Activated CD4-positive, alpha-beta T cell treated with anti-CD3 and anti-CD28 coated beads, Interleukin-2, amount 50 U/mL, for 24 hours (primary cell): ENCODE results near the gene LPCAT4.
"Not testable (repeated sequence)": the region's sequence is repeated elsewhere in the genome, so short reads cannot be mapped to it uniquely, and the experiment has no call there.

Experiments
- DNase-seq, 2 donors: peaks; one replicate each; pipeline ENCODE4 v3.0.0-alpha.2; 2020; ENCODE audit warnings: low read depth in 1 of 2, low spot score in 1 of 2

Gene LPCAT4, protein sequence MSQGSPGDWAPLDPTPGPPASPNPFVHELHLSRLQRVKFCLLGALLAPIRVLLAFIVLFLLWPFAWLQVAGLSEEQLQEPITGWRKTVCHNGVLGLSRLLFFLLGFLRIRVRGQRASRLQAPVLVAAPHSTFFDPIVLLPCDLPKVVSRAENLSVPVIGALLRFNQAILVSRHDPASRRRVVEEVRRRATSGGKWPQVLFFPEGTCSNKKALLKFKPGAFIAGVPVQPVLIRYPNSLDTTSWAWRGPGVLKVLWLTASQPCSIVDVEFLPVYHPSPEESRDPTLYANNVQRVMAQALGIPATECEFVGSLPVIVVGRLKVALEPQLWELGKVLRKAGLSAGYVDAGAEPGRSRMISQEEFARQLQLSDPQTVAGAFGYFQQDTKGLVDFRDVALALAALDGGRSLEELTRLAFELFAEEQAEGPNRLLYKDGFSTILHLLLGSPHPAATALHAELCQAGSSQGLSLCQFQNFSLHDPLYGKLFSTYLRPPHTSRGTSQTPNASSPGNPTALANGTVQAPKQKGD

GRCh38 chr15:34367101-34368081 lies at the start of gene LPCAT4:
TSS of gene LPCAT4 (minus strand) at chr15:34367196. CDS start at chr15:34367100, 96 bp downstream.
- DNase-seq = peak; percentile 72 to 79

DNA sequence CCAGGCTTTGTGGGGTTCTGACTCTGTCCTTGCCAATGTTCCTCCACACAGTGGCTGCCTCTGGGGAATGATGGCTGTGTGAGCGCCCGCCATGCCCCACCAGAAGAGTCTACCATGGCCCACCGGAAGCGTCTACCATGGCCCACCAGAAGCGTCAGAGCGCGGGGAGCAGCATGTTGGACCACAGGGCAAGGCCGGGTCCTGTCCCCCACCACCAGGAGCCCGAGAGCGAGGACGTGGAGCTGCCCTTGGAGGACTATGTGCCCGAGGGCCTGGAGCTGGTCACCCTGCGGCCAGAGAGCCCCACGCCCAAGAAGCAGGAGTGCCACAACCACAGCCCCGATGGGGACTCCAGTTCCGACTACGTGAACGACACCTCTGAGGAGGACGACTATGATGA lies 42.5 kb upstream of the LPCAT4 start:
- not testable (repeated sequence) for DNase-seq

GRCh38 chr15:34408973-34409372 lies 42.0 kb upstream of the LPCAT4 start:
- DNase-seq = not testable (repeated sequence)

- not testable (repeated sequence) for DNase-seq
These were observed 36.9 kb upstream of the LPCAT4 start for GRCh38 chr15:34403899-34404298.

DNA sequence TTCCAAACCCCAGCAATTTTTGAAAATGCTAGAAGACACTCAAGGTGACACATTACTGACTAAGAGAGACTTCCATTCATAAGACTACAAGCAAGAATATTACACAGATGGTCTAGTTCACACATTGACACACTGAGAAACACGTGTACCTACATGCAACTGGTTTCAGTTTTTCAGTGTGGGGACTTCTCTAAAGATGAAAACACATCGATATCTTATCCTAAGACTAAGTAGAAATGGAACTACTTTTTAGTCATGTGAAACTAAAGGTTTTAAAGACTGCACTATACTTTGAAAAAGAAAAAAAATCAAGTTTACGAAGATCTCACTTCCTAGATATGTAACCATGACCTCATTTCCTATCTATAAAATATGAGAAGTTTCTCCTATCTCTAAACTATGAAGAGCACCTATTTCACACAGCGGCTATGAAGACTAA lies 36.2 kb upstream of the LPCAT4 start:
- DNase-seq = not testable (repeated sequence)

- DNase-seq = not testable (repeated sequence)
These were observed 30.8 kb upstream of the LPCAT4 start for GRCh38 chr15:34397637-34398259.

- DNase-seq = not testable (repeated sequence)
These were observed 26.0 kb upstream of the LPCAT4 start for GRCh38 chr15:34392981-34393380.

DNA sequence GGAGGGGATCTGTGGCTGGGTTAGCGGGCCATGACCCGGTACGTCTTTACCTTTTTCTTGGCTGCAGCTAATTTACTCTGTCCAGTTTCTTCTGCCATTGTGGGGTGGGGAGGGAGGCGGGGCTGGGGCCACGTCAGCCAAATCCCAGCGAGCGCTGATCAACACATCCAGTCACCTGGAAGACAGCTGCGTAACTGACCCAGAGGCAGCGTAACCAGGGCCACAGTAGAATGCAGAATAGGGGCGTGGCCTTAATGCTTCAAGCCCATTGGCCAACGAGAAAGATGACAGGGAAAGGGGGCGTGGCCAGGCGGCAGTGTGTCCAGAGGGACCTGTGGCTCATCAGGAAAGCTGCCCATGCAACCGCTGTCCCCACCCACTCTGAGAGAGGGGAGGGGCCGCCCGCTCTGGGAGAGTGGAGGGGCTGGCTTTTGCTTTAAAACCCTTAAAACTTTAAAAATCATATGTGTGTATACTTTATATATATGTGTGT lies 22.6 kb upstream of the LPCAT4 start:
- not testable (repeated sequence) for DNase-seq

DNA sequence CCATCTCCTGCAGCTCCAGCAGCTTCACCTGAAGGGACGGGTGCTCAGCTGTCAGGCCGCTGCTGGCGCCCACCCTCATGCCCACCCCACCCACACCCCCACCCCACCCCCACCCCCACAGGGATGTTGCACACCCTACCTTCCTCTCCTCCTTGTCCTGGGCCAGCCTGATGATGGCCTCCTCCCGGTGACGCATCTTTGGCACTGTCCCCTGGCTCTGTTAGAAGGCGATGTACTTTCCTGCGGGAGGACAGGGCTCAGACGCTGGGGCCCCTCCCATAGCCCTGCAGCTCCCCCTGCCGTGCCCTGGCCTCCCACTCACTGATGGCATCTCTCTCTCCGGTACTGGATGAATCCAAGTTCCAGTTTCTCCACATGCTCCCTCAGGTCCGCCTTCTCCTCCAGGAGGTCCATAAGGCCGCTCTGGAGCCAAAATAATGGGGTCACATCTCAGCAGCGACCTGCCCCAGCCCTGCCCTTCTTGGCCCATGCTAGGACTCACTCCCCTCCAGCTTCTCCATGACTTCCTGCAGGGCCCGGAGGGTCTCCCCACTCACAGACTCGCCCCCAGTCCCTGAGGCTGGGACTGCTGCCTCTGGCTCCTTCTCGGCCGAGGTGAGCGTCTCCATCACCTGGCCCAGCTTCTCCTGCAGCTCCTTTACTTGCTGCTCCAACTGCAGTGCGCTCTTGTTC lies 15.0 kb upstream of the LPCAT4 start:
- DNase-seq = not testable (repeated sequence)

DNA sequence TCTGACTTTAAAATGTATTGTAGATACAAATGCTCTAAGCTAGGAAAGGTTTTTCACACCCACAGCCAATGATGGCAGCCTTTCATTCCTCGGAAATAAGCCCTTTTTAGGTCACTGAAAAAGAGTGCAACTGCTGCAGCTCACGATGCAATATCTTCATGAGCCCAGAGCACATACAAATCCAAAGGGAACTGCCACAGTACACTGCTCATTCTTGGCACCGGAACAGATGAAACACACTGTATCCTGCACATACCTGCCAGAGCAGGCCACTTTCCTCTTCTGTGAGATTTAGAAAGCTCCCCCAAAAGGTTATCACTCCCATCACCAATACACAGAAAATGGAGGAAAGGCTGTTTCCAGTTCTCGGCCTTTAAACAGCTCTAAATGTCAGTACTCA lies 13.5 kb upstream of the LPCAT4 start:
- DNase-seq = not testable (repeated sequence)

DNA sequence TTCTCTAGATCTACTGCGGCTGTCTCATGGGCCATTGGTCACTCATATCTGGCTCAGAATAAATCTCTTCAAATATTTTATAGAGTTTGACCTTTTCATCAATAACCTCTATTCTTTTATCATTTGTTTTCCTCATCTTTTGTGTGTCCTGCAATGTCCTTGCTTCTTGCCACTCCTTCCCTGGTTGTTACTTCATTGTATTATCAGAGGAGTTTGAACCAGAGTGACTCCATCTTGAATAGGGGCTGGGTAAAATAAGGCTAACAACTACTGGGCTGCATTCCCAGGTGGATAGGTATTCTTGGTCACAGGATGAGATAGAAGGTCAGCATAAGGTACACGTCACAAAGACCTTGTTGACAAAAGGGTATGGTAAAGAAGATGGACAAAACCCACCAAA lies 9.9 kb upstream of the LPCAT4 start:
- DNase-seq = no peak

DNA sequence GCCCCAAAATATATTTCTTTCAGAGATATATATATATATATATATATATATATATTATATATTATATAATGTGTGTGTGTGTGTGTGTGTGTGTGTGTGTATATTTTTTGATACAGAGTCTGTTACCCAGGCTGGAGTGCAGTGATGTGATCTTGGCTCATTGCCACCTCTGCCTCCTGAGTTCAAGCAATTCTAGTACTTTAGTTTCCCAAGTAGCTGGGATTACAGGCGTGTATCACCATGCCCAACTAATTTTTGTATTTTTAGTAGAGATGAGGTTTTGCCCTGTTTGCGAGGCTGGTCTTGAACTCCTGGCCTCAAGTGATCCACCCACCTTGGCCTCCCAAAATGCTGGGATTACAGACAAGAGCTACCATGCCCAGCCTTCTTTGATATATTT lies 8.5 kb upstream of the LPCAT4 start:
- not testable (repeated sequence) for DNase-seq

GRCh38 chr15:34374816-34375215 lies 7.8 kb upstream of the LPCAT4 start:
- DNase-seq = no peak

GRCh38 chr15:34373951-34374350 lies 7.0 kb upstream of the LPCAT4 start:
- no peak for DNase-seq

DNA sequence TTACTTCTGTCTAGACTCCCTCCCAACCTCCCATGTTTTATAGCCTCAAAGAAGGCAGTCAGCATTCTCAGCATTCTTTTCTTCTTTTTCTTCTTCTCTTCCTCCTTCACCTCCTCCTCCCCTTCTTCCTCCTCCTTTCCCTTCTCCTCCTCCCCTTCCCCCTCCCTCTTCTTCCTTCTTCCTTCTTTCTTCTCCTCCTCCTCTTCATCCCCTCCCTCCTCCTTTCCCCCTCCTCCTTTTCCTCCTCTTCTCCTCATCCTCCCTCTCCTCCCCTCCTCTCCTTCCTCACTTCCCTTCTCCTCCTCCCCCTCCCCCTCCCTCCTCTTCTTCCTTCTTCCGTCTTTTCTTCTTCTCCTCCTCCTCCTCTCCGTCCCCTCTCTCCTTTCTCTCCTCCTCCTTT lies 3.6 kb upstream of the LPCAT4 start:
- no peak for DNase-seq

GRCh38 chr15:34370129-34370528 lies 3.1 kb upstream of the LPCAT4 start:
- no peak for DNase-seq

DNA sequence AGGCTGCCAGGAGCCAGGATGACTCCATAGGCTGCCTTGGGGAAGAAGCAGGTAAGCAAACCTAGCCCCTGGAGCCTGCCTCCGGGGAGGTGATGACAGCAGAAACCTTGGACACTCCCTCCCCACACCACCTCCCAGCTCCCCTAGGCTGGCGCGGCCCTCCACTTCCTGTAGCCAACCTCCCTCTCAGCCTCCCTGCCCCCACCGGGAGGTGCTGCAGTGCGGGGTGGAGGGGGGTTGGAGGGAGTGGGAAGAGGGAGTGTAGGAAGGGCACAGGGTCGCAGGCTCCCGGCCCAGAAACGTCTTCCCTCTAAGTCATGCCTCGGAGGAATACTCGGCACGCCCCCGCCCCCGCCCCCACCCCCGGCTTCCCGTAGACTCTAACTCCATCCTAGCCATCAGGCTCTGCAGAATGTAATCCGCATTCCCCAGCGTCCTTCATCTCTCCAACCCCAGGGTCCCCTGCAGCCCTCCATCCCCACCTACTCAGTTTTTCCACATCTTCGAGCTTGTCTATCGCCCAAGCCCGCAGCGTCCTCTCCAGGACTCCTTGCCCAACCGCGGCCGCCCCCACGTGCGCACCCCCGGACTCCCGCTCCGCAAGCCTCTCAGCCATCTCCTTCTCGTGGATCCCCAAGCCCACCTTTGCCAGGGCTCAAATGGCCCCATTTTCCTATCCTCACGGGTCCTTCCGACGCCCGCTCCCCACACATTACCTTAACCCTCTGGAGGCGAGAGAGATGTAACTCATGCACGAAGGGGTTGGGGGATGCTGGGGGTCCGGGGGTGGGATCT lies 528 bp downstream of the LPCAT4 start:
- DNase-seq = peak; percentile 11 to 27

DNA sequence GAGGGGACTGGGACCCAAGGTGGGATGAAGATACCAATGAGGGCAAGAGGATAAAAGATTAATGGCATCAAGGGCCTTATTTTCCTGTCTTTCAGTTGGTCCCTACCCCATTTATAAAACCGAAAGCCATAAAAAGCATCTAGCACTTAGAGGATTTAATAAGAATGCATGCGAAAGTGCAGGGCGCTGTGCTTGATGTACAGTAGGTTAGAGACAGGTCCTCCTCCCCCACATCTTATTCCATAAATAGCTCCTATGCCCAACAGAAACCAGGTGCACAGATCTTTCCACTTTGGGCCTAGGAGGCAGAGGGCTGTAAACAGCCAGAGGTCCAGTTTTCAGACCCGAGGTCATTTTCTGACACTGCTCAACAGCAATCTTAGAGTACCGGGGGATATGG lies 1.2 kb downstream of the LPCAT4 start:
- DNase-seq = no peak

GRCh38 chr15:34365091-34365825 lies 1.7 kb downstream of the LPCAT4 start:
- no peak for DNase-seq
